Stimulated activated CD4-positive, alpha-beta T cell treated with anti-CD3 and anti-CD28 coated beads, Interleukin-12 subunit alpha, Interleukin-12 subunit beta, amount 100 ng/mL, for 4 hours (primary cell): ENCODE data around the gene SCN1B.
"Not testable (repeated sequence)": the region's sequence is repeated elsewhere in the genome, so short reads cannot be mapped to it uniquely, and the experiment has no call there.

Source experiments
- DNase-seq: peaks from one replicate; pipeline ENCODE4 v3.0.0-alpha.2; 2020

The SCN1B gene

GRCh38 chr19:35030257-35031071 is at the start of gene SCN1B:
TSS of gene SCN1B (plus strand) at chr19:35030470. CDS start at chr19:35030821, 351 bp downstream.
- peak; percentile 69 for DNase-seq

- no peak for DNase-seq
Observed at GRCh38 chr19:34982275-34982674, 48.0 kb upstream of the SCN1B start.

GRCh38 chr19:34983786-34984185 is 46.5 kb upstream of the SCN1B start:
- DNase-seq, result no peak

- DNase-seq, result no peak
Observed at GRCh38 chr19:34984287-34984686, 46.0 kb upstream of the SCN1B start.

- no peak for DNase-seq
Observed at GRCh38 chr19:34985249-34986022, 44.8 kb upstream of the SCN1B start.

- DNase-seq, result no peak
Observed at GRCh38 chr19:34988119-34988518, 42.2 kb upstream of the SCN1B start.

GRCh38 chr19:34989298-34989697 is 41.0 kb upstream of the SCN1B start:
- DNase-seq, result no peak

GRCh38 chr19:34990578-34991192 is 39.6 kb upstream of the SCN1B start:
- DNase-seq, result no peak

- DNase-seq, result no peak
Observed at GRCh38 chr19:34991542-34992333, 38.5 kb upstream of the SCN1B start.

- DNase-seq, result not testable (repeated sequence)
Observed at GRCh38 chr19:34992582-34992981, 37.7 kb upstream of the SCN1B start.

- no peak for DNase-seq
Observed at GRCh38 chr19:34994286-34994642, 36.0 kb upstream of the SCN1B start.

- DNase-seq, result no peak
Observed at GRCh38 chr19:34994643-34995541, 35.4 kb upstream of the SCN1B start.

GRCh38 chr19:34995551-34995950 is 34.7 kb upstream of the SCN1B start:
- DNase-seq, result no peak

GRCh38 chr19:34997071-34997617 is 33.1 kb upstream of the SCN1B start:
- no peak for DNase-seq

GRCh38 chr19:34998224-34998623 is 32.0 kb upstream of the SCN1B start:
- DNase-seq, result not testable (repeated sequence)

- no peak for DNase-seq
Observed at GRCh38 chr19:34998777-34999497, 31.3 kb upstream of the SCN1B start.

- DNase-seq, result peak; percentile 75
Observed at GRCh38 chr19:34999498-35000337, 30.6 kb upstream of the SCN1B start, which contains the start of gene GRAMD1A. TSS of gene GRAMD1A (plus strand) at chr19:35000323. CDS start at chr19:35000479, 156 bp downstream.

GRCh38 chr19:35000338-35000646 is 30.0 kb upstream of the SCN1B start:
- DNase-seq, result no peak

GRCh38 chr19:35000647-35001501 is 29.4 kb upstream of the SCN1B start:
- DNase-seq, result peak; percentile 55
